Glutamatergic neuron (in vitro differentiated cells): ENCODE measurements around the gene CPVL. TPM values are rescaled to one million over a fixed set of nuclear protein-coding genes. Genes with fewer than 3 reads are reported as not detected.

ENCODE experiments used
- DNase-seq: peaks from one replicate; pipeline ENCODE4 v3.0.0; 2022
- H3K27ac Mint-ChIP-seq: one replicate; pipeline ENCODE4 v1.8.0; 2020; ENCODE audit warnings: mild to moderate bottlenecking, mixed read lengths, inconsistent platforms; ENCODE audit not compliant: unreplicated experiment
- H3K27me3 Mint-ChIP-seq: one replicate; pipeline ENCODE4 v1.8.0; 2020; ENCODE audit warnings: mild to moderate bottlenecking, moderate library complexity, mixed read lengths, inconsistent platforms; ENCODE audit not compliant: unreplicated experiment
- H3K36me3 Mint-ChIP-seq: one replicate; pipeline ENCODE4 v1.8.0; 2020; ENCODE audit warnings: mild to moderate bottlenecking, mixed read lengths, inconsistent platforms; ENCODE audit not compliant: unreplicated experiment
- H3K4me1 Mint-ChIP-seq: one replicate; pipeline ENCODE4 v1.8.0; 2020; ENCODE audit warnings: mild to moderate bottlenecking, low read depth, mixed read lengths, inconsistent platforms; ENCODE audit not compliant: unreplicated experiment
- H3K4me3 Mint-ChIP-seq: one replicate; pipeline ENCODE4 v1.8.0; 2020; ENCODE audit warnings: mild to moderate bottlenecking, mixed read lengths, inconsistent platforms; ENCODE audit not compliant: unreplicated experiment
- H3K9me3 Mint-ChIP-seq: one replicate; pipeline ENCODE4 v1.8.0; 2020; ENCODE audit warnings: mild to moderate bottlenecking, moderate library complexity, mixed read lengths, inconsistent platforms; ENCODE audit not compliant: unreplicated experiment
- CTCF ChIP-seq: fragments of 200-600 bp; sonication (generic); IDR thresholded peaks from one replicate; pipeline ENCODE4 v1.5.0; 2021; ENCODE audit not compliant: partially characterized antibody, unreplicated experiment
- total RNA-seq: library from RNA; stranded (reverse); fragmentation: NEBNext Ultra II Directional; extraction: Animal tissue kit (Norgen Biotek cat#: 25700); gene quantifications from one replicate; pipeline ENCODE4 v1.2.1, GENCODE V29; 2021; ENCODE audit not compliant: unreplicated experiment

CPVL gene
- total RNA-seq, 1 donor from 2014 or later, result 20.3 TPM

GRCh38 chr7:29167721-29168120, 21.4 kb upstream of the CPVL start:
- Mint-ChIP-seq H3K36me3 (peaks cover 12% of the 10 kb centered on the region), H3K4me1 (peaks cover 2% of the 10 kb centered on the region), H3K4me3 (no peak overlapping the region), H3K27me3 (peaks cover 2% of the 10 kb centered on the region), H3K9me3 (peaks cover 5% of the 10 kb centered on the region), H3K27ac (no peak overlapping the region)
- no peak for DNase-seq
- no peak for TF ChIP-seq CTCF

- Mint-ChIP-seq H3K36me3 (peaks cover 12% of the 10 kb centered on the region), H3K4me1 (peaks cover 5% of the 10 kb centered on the region), H3K9me3 (peaks cover 5% of the 10 kb centered on the region), H3K27ac (no peak overlapping the region), H3K4me3 (no peak overlapping the region), H3K27me3 (no peaks in the 10 kb centered on the region)
- no peak for TF ChIP-seq CTCF
- no peak for DNase-seq
Measured at GRCh38 chr7:29163854-29164253, 17.5 kb upstream of the CPVL start.

GRCh38 chr7:29162577-29162976, 16.2 kb upstream of the CPVL start:
- H3K4me3 Mint-ChIP-seq, result no peak overlapping the region
- no peaks in the 10 kb centered on the region for H3K27me3 Mint-ChIP-seq
- H3K9me3 Mint-ChIP-seq, result peaks cover 3% of the 10 kb centered on the region
- H3K4me1 Mint-ChIP-seq, result peaks cover 7% of the 10 kb centered on the region
- H3K27ac Mint-ChIP-seq, result no peak overlapping the region
- no peak for TF ChIP-seq CTCF
- peaks cover 12% of the 10 kb centered on the region for H3K36me3 Mint-ChIP-seq
- DNase-seq, result no peak

- Mint-ChIP-seq H3K36me3 (peaks cover 7% of the 10 kb centered on the region), H3K4me3 (no peak overlapping the region), H3K9me3 (peaks cover 3% of the 10 kb centered on the region), H3K4me1 (peaks cover 13% of the 10 kb centered on the region), H3K27ac (no peak overlapping the region), H3K27me3 (no peaks in the 10 kb centered on the region)
- TF ChIP-seq CTCF, result no peak
- no peak for DNase-seq
Measured at GRCh38 chr7:29161231-29161630, 14.9 kb upstream of the CPVL start.

- H3K36me3 Mint-ChIP-seq, result no peaks in the 10 kb centered on the region
- no peak overlapping the region for H3K27ac Mint-ChIP-seq
- DNase-seq, result no peak
- peaks cover 13% of the 10 kb centered on the region for H3K4me1 Mint-ChIP-seq
- no peak overlapping the region for H3K4me3 Mint-ChIP-seq
- no peaks in the 10 kb centered on the region for H3K27me3 Mint-ChIP-seq
- peaks cover 3% of the 10 kb centered on the region for H3K9me3 Mint-ChIP-seq
- no peak for TF ChIP-seq CTCF
Measured at GRCh38 chr7:29160080-29160479, 13.7 kb upstream of the CPVL start.
